Hypothalamus (tissue), 51 donors: Measurements from ENCODE around the gene MIAT.
A peak's percentile ranks its signal among the peaks of the same experiment; 100 is the strongest.
"Not testable (repeated sequence)": the region's sequence is repeated elsewhere in the genome, so short reads cannot be mapped to it uniquely, and the experiment has no call there.

Experiments used
- DNase-seq, 51 donors: peaks; one replicate each; lab custom pipeline; 2025; lab: John Stamatoyannopoulos, UW

MIAT gene

DNA sequence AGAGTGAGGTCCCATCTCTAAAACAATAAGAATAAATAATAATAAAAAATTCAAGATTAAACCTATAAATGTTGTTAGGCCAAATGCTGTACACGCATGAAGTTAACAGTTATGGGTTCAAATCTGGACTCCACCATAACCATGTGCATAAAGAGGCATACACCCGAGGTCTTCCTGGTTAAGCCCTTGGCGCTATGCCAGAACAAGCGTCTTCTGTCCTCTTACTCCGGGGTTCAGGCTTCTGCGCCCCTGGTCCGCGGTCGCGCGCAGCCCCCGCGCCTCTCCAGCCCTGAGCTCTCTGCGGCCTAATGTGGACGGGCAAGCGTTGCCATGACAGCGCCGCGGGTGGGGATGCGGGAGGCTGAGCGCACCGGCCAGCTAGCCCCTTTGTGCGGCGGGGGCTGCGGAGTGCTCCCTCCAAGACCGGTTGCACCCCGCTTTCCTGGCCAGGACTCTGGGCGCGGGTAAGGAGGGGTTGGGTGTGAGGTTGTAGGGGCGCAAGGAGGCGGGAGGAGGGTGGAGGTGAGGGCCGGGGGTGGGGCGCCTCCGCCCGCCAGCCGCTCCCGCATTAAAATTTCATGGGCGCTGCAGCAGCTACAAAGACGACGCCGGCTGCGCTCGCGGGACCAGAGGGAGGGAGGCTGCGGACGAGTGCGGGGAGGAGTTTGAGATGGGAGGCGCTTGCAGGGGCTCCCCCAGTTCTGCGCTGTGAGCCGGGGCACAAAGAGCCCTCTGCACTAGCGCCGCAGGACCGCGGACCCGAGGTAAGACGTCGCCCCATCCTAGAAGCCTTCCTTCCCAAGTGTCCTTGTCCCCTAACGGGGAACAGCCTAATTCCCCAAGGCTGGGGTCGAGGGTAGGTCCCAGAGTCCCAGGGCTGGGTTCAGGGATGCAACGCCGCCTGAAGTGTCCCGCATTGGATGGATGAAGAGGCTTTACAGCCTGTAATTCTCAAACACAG, at the start of gene MIAT:
TSS of gene MIAT (plus strand) at position 698 of the 961 bp plus-strand sequence.
- peak in 32 of 51 donors; percentile 20 to 79 (median 50) for DNase-seq

DNA sequence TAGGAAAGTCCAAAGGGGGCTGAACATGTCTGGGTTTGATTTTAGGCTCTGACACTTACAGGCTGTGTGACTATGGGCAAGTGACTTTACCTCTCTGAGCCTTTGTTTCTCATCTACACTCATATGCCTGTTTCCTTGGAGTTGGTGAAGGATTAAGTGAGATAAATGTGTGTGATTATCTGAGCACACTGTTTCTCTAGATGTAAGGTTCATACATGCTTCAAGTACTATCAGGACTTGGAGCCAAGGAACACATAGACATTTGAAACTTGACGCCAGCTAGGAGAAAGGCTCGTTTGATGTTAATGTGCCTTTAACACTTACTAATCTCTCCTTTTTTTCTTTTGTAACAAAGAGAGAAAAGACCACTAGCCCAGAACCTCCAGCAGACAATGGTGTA, 49.3 kb upstream of the MIAT start:
- DNase-seq: no peak

DNA sequence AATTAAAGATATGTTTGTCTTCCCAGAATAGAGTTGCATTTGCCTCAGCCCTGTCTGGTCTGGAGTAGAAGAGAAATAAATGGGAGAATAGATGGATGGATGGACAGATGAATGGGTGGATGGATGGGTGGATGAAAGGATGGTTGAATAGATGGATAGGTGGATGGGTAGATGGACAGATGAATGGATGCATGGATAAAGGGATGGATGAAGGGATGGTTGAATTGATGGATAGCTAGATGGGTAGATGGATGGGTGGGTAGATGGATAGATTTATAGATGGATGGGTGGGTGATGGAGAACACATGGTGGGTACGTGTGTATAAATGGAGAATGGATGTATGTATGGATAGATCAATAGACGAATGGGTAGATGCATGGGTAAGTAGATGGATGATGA, 48.1 kb upstream of the MIAT start:
- DNase-seq: no peak

DNA sequence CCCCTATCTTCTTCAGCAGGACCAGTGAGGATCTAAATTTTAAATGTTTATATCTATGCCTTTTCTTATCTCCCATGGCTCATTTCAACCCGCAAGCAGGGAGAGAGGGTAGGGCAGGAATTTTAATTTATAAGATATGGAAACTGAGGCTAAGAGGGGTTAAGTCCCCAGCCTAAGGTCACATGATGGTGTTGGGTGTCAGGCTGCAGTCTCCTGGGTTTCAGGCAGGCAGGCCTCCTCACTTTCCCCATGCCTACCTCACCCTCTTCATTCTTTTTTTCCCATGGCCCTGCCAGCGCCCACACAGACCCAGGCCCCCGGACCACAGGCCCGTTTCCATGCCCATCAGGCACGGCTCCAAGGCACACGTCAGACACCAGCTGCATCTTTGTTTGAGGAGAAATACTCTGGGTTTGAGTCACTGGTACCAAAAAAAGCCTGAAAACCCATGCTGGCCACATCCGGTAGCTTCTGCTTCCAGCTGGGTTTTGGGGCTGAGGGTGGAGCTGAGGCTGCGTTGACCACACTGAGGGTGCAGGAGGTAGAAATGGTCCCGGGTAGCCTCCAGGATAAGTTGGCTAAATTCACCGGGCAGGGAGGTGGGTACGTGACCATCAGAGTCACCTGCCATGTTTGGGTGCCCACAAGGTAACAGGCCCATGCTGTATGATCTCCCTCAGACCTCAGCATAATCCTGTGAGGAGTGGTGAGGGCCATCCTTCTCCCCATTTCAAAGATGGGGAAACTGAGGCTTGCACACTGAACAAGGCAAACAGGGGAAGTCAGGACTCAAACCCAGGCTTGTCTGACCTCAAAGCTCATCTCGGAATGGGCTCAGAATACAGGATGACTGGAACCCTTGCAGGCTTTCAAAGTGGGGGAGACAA, 47.1 kb upstream of the MIAT start:
- peak in 24 of 51 donors; percentile 6 to 78 (median 30) for DNase-seq

DNA sequence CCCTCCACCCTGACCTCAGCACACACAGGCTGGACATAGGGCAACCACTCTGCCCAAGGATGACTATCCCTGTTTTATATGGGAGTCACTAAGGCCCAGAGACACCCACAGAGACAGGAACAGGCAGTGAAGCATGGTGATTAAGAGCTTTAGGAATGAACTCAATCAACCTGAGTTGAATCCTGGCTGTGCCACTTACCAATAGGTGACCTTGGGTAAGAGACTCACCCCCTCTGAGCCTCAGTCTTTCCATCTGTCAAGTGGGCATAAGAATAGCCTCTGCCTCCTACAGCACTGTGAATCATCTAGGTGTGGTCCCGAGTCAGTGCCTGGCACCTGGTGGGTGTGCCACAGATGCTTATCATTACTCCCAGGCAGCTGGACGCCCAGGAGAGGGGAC, 46.4 kb upstream of the MIAT start:
- DNase-seq: no peak

DNA sequence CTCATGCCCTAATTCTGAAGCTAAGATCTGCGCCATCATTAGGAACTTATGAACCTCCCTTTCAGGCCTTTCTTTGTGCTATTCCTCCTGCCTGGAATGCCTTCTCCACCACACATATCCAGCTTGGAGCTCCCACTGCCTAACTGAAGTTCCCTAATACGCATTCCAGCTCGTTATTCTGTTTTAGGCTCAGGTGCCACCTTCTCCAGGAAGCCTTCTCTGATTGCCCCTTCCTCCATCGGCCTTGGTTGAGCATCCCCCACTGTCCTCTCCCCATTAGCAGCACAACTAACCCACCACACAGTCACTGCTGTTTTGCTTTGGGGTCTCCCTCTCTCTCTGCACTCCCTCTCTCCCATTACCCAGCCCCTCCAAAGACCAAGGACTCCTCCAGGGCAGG, 44.7 kb upstream of the MIAT start:
- DNase-seq: no peak

DNA sequence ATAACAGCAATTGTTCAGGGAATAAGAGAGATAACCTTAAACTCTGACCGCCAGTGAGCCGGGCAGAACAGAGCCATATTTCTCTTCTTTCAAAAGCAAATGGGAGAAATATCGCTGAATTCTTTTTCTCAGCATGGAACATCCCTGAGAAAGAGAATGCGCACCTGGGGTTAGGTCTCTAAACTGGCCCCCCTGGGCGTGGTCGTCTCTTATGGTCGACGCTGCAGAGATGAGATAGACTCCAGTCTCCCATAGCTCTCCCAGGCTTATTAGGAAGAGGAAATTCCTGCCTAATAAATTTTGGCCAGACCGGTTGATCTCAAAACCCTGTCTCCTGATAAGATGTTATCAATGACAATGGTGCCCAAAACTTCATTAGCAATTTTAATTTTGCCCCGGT, 43.6 kb upstream of the MIAT start:
- not testable (repeated sequence) for DNase-seq

DNA sequence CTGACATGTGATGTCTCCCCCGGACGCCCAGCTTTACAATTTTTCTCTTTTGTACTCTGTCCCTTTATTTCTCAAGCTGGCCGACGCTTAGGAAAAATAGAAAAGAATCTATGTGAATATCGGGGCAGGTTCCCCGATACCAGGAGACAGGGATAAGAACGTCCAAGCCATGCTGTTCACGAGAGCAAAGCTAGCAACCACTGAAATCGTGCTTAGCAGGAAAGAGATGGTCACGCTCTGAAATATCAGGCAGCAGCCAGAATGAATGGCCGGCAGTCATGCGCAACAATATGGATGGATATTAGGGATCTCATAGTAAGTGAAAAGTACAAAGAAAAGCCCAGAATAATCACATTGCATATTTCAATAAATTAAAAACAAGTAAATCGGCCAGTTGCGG, 43.1 kb upstream of the MIAT start:
- no peak for DNase-seq

DNA sequence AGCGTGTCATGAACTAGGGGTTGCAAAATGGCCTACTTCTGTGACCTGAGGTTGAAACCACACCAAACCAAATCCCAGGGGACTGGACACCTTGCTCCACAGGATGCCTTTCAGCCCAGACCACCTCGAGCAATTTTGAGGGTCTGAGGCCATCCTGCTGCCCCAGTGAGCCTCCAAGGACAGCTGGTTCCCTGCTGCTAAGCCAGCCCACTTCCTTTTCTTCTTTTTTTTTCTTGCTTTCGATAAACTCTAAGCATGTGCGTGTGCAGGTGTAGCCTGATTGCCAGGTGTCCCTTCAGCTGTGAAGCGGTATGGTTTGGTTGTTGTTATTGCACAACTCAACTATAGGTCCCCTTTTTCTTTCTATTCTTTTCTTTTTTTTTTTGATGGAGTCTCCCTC, 42.2 kb upstream of the MIAT start:
- no peak for DNase-seq

DNA sequence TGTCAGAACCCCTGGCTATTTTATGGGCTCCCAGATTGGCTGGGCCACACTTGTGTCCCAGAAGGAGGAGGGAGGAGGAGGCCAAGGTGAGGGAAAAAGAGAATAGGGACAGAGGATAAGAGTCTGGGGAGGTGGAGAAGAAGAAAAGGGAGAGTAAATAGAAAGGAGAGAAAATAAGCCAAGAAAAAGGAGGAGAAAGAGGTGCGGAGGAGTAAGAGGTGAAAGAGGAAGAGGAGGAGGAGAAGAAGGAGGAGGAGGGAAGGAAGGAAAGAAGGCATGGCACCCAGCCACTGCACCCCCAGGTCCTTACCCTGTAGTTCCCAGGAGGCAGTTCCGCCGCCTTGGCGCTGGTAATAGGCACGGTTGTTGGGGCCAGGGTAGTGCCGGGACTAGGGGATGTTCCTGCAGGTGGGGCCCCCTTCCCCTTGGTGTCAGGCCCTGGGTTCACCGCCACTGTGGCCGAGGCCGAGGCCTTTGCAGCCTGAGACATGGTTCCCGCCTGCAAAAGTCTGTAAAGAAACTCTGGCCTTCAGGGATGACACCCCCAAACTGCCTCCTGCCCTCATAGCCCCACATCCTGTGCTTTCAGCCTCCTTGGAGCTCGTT, 41.5 kb upstream of the MIAT start:
- DNase-seq: no peak

DNA sequence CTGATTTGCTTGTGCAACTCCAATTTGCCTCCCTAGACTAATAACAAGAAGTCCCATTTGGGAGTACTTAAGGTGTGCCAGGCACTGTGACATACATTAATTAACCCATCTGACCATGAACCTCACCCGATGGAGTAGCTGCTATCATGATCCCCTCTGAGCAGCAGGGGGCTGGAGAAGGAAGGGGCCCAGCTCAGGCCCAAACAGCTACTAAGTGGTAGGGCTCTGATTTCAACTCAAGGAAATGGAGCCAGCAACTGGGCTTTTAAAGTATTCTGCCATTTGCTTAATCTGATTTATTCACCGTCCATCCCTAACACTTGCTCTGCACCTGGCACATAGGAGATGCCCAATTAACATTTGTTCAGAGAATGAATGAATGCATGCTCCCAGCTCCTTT, 40.7 kb upstream of the MIAT start:
- DNase-seq: no peak

DNA sequence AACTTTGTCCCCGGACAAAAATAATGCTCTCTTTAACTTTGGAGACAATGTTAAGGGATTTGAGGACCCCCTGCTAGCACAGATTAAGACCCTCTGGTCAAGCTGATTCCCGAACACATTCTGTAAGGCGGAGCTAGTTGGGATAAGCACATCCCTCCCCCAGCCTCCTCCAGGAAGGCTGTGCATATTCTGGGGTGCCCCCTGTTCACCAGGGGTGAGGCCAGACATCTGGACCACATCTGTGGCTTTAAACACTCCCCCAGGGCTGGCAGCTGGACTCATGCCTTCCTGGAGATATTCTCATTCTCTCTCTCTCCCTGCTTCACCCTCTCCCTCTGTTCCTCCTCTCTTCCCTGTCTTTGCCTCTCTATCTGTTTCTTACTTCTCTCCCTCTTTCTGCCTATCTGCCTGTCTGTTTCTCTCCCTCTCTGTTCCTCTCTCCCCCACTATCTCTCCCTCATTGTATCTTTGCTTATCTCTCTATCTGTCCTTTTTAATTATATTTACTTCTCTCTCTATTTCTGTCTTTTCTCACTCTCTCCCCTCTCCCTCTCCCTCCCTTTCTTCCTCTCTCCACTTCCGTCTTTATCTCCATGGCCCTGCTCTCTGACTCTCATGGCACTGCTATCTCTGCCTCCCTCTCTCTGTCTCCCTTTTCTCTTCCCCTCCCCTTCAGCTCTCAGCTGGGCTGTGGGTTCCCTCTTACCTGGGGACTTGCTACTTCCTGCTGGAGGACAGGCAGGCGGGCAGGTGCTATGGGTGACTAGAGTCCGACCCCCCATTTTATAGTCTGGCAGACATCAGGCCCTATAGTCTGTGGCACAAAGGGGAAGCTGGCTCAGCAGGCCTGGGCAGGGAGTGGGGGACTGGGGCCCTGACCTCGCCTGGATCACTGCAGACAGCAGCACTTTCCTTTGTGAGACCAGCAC, 39.9 kb upstream of the MIAT start, which contains the start of gene CRYBB1:
TSS of gene CRYBB1 (minus strand) at position 757 of the 929 bp plus-strand sequence. CDS start 1,708 bp downstream, outside the sequence.
- DNase-seq: peak in 10 of 51 donors; percentile 2 to 18 (median 10)

DNA sequence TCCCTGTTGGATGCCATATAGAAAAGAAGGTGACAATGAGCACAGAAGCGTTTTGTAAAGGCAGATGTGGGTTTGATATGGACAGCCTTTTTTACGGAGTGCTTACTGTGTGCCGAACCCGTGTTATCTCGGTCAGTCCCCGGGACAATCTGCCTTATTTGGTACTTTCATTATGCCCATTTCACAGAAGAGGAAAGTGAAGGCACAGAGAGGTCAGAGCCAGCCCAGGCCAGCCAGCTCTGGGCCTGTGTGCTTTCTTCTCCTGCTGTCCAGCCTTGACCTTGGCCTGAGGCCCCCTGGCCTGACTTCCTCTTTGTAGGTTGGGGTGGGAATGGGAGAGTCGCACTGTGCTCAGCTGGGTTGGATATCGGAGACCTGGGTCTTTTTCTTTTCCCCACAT, 38.9 kb upstream of the MIAT start:
- DNase-seq: no peak

DNA sequence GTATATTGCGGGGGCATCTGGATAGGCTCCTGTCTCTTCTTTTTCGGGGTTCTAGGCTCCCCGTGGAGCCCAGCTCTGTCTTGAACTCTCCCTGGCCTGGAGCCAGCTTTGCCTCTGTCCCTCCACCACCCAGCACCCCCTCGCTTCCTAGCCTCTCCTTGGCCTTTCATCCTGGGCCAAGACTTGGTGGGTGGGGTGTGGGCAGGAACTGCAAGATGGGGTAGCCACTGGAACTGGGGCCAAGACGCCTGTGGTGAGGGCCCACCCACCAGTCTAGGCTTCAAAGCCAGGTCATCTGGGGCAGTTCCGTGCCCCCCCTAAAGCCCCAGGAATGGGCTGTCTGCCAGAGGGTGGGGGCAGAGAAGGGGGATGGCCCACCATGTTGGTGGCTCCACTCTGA, 37.9 kb upstream of the MIAT start:
- DNase-seq: no peak

DNA sequence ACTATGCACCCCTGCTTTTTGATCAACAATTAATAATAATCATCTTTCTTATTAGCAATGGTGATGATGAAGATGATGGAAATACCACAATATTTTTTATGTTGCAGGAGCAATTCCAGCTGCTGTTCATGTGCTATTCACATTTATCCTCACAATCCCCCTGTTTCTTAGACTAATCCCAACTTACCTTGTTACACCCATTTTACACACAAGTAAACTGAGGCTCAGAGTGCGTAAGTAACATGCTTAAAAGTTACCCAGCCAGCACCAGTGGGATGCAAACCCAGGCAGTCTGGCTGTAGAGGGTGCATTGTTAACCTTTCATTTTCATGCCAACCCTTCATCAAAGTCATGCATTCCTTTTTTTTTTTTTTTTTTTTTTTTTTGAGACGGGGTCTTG, 37.2 kb upstream of the MIAT start:
- DNase-seq: no peak

DNA sequence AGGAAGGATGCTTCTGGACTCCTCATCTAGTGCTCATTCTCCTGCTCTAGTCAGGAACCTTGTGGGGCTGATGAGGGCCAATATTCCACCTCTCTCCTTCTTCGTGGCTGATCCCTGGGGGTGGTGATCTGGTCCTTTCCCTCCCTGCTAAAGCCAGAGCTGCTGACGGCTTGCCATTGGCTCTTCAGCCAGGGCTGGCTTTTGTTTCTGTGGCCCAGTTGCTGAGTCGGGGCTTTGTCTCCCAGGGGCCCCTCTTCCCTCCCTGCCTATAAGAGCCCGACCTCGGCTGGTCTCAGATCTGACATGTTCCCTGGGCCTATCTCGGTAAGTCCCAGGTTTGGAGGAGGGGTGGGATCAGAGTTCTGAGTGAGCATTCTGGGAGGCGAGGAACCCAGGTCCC, 35.7 kb upstream of the MIAT start, which contains the start of gene CRYBA4:
TSS of gene CRYBA4 (plus strand) at position 301 of the 400 bp plus-strand sequence. CDS start 634 bp downstream, outside the sequence.
- DNase-seq: no peak

DNA sequence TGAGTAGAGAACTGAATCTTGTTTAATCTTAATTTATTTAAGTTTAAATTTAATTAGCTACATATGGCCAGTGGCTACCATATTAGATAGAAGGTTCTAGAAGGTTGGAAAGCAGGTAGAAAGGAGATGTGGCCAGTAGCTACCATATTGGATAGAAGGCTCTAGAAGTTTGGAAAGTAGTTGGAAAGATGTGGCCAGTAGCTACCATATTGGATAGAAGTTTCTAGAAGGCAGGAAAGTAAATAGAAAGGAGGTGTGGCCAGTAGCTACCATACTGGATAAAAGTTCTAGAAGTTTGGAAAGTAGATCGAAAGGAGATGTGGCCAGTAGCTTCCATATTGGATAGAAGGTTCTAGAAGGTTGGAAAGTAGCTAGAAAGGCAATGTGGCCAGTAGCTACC, 33.4 kb upstream of the MIAT start:
- no peak for DNase-seq

DNA sequence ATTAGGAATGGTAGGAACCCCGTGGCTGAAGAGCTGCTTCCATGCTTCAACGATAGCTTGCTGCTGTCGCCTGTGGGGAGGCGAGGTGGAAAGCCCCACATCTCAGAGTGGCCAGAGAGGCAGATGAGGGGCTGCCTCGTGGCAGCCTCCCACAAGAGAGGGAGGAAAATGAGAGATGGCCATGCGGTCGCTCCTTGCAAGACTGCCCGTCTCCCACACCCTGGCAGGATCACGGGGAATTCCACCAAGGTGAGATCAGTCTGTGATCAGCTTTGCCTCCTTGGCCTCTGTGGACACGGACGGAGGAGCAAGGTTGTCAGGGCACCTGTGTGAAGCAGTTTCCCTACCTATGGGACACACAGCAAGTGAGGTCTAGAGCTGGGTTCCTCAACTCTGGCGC, 32.6 kb upstream of the MIAT start:
- DNase-seq: no peak

DNA sequence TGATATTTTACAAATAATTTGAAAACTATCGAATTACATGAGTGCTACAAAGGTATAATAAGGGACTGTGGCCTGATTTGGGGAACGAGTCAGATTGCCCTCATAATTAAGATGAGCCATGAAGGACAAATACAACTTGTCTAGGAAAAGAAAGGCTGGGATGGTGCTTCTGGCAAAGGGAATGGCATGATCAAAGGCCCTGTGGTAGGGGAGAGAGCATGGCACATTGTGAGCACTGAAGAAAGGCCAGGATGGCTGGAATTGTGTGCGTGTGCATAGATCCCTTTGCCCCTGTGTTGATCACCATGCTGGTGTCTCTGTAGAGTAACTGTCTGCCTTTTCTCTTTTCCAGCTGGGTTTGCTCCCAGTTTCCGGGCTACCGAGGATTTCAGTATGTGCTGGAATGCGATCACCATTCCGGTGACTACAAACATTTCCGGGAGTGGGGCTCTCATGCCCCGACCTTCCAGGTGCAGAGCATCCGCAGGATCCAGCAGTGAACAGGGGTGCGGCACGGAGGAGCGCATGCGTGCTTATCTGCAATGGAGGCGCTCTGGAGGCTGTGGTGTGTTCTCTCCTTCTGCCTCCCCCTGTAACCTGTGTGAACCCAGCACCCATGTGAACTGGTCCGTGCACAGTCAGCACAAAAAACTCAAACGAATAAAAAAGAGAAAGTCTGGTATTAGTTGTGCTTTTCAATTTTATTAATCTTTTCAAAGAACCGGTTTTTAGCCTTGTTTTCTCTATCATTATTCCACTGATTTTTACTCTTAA, 27.2 kb upstream of the MIAT start:
- DNase-seq: no peak
